Hematopoietic multipotent progenitor cell (in vitro differentiated cells): ENCODE results near the gene CD248. TPM values are rescaled to one million over a fixed set of nuclear protein-coding genes. Genes with fewer than 3 reads are reported as not detected.
A peak's percentile ranks its signal among the peaks of the same experiment; 100 is the strongest.
"Not testable (repeated sequence)": the region's sequence is repeated elsewhere in the genome, so short reads cannot be mapped to it uniquely, and the experiment has no call there.

Experiments
- DNase-seq, 3 donors: peaks; one replicate each; pipeline ENCODE4 v3.0.0-alpha.2; 2011 to 2015; ENCODE audit warnings: low read depth in 2 of 3, low spot score in 2 of 3
- total RNA-seq: library from RNA; depleted of rRNA; stranded (reverse); fragments of >200 nt; gene quantifications from one replicate; pipeline ENCODE4 v1.2.3, GENCODE V29; 2012

CD248 gene
- total RNA-seq, 1 donor, result 1.1 TPM

DNA sequence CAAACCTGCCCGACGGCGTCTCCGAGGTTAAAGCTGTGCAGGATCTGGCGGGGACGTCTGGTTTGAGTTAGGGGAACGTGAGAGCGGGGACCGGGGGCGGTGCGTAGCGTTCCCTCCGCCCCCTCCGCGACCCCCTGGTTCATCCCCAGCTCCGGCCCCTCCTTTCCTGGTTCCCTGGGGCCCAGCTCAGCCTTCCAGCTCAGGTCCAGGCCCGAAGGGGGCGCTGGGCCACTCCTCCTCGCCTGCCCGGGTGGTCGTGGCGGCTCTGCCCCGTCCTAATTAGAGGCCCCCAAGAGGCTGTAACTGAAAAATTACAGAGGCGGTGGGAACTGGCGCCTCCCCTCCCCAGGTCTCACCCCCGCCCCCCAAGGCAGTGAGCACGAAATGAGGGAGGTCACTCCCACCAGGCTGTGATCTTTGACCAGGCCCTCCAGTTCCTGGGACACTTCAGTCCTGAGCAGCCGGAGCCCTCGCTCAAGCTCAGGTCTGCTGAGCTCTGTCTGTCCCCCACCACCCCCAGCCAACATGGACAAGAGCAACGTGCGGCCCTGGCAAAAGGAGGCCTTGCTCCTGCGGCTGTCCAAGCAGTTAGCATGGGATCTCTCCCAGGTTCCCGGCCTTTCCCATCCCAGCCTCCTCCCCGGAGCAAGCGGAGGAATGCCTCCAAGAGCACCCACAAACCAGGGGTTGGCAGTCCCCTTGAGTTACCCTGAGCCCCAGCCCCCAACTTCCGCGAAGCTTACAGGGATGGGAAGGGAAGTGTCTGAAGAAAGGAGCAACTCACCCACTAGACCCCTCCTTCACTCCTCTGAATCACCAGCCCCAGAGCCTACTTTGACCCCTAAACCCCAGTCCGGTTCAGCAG, 3.3 kb downstream of the CD248 start:
- no peak for DNase-seq

DNA sequence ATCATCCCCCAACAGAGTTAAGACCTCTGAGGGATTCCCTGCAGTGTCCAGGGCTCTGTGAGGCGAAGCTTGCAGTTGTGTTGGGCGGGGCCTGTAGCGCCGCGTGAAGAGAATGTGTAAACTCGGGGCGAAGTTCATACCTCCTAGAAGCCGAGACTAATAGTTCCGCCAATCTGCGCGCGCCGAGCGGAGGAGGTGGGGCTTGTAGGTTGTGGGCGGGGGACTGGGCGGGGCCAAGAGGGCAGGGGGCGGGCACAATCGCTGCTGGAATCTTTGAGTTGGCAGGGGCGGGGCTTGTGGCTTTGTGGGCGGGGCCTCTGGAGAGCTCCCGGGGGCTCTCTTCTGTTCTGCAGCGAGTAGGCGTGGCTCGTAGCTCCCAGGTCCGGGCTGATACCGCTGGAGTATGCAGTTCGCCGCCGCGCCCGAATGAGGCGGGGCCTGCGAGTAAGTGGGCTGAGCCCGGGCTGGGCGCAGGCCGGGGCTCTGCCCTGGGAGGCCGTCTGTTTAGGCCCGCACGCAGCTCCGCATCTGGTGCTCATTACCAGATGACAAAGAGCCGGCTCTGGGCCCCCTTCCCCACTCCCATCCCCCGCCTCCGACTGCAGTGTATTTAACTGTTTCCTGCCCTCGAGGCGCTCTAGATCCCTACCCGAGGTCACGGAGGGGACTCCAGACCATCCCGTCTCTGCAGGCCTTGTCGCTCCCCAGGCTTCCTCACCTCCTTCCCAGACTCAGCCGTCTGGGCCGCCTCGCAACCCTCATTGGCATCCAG, 4.1 kb downstream of the CD248 start:
- peak; percentile 92 to 98 (median 97) for DNase-seq

DNA sequence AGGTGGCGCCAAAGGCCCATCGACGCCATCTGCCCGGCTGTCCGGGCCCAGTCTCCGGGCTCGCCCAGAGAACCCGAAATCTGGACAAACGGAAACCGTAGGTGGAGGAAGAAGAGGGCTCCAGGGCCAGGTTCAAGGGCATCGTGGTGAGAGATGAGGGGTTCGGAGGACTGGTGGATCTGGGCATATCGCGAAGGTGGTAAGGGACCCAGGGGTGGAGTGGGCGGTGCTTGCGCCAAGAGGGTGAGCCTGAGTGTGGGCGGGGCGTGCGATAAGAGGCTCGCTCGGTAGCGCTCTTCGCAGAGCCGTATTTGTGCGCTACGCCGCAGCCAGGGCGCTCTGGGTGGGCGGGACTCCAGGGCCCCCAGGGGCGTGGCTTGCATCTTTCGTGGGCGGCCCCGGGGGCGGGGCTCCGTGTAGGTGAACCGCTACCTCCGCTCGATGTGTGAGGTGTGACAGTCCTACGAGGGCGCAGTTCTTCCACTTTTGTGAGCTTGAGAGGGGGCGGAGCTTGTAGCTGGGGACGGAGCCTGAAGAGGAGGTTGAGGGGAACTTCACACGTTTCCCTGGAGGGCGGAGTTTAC, 4.8 kb downstream of the CD248 start:
- peak; percentile 95 to 99 (median 96) for DNase-seq

DNA sequence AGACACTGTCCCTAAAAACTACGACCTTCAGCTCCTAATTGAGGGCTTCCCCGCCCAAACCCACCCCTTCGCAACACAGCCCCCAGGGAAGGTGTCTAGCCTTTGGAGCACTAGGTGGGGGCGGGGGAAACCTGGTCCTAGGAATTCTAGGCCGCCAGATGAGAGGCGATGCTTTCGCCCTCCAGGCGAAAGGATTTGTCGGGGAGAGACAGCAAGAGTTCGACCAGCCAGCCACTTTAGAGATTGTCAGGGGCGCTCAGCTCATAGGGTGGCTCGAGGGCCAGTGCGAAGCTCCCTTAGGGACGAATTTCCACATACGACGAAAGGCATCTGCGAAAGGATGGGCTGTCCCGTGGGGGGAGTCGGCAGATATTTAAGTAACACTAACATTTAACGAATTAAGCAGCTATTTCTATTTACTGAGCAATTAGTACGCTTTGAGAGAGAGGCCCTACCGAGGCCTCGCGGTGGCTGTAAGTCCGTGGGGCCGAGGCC, 5.3 kb downstream of the CD248 start:
- DNase-seq, result no peak

DNA sequence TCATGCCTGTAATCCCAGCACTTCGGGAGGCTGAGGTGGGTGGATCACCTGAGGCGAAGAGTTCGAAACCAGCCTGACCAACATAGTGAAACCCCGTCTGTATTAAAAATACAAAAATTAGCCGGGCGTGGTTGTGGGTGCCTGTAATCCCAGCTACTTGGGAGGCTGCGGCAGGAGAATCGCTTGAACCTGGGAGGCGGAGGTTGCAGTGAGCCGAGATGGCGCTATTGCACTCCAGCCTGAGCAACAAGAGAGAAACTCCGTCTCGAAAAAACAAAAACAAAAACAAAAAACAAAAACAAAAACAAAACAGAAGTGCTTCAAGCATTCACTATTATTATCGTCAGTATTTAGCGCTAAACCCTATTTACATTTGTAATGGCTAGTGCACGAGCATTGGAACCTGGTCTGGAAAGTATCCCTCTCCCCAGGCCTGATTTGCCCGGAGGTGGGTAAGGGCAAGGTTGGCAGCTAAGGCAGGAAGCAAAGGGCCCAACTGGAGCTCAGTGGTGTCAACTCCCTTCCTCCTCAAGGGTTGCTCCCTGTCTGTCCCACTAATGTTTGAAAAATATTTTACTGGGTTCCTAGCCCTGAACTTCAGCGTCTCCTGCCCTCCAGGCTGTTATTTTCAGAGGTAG, 5.9 kb downstream of the CD248 start:
- not testable (repeated sequence) for DNase-seq

DNA sequence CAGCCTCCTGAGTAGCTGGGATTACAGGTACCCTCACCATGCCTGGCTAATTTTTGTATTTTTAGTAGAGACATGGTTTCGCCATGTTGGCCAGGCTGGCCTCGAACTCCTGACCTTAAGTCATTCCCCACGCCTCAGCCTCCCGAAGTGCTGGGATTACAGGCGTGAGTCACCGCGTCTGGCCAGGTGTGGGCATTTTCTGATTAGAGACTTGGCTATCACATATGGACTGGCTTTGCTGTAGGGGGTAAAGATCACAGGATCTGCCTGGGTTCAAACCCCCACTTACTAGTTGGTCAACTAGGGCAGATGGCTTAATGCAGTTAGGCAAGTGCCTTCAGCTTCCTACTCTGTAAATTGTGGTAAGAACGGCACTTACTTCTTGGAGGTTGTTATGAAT, 6.5 kb downstream of the CD248 start:
- DNase-seq, result no peak

DNA sequence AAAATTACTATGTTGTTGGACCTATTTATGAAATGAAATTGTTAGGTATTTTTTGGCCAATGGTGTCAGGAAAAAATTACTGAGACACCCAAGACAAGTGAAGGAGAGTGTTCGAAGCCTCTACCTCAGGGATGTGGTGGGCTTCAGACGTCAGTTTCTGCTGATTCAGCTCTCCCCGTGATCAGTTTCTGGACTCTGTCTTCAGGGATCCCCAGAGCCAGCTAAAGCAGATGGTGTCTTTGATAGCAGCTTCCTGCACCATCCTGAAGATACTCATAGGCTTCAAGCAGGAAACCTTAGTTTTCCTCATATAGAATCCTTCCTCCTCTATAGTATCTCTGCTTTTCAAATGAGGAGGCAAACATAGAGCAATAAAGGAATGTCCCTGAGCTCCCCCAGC, 7.4 kb downstream of the CD248 start:
- DNase-seq, result no peak

DNA sequence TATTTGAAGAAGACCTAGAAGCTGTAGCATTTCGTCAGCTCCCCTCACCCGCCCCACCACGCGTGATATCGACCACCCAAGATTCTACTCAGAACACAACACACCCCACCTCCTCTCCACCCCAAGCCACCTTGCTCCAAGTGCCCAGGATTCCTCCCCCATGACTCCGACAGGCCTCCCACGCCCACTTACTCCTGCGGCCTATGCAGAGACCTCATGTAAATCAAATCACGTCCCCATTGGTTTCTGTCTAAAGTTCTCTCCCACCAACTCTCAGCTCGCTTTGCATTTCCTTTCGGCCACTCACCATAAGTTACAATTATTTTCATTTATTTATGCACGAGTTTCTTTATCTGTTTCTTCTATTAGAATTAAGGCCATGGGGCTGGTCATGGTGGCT, 14.2 kb downstream of the CD248 start:
- DNase-seq, result no peak

DNA sequence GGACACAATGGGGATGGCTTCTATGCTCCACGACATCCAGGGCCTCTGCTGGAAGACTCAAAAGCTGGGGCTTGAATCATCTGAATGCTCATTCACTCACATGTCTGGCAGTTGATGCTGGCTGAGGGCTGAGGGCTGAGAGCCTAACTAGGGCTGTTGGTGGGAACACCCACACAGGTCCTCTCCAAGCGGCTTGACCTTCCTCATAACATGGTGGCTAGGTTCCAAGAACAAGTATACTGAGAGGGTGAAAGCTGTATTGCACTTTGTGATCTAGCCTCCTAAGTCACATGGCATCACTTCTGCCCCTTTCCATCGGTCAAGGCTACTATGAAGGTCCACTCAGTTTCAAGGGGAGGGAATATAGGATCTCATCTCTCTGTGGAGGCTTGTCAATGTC, 17.7 kb downstream of the CD248 start:
- no peak for DNase-seq

DNA sequence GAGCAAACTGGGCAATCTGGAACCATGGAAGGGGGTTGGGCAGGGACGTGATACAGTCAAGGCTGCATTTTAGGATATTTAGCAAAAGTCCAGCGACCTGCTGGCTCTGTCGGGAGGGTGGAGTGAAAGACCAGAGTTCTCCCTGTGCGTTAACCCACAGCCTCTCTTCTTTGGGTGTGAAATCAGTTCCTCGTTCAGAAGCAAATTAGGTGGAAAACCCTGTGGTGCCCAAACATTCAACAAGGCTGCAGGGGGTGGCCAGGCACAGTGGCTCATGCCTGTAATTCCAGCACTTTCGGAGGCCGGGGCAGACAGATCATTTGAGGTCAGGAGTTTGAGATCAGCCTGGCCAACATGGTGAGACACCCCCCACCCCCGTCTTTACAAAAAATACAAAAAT, 19.2 kb downstream of the CD248 start:
- no peak for DNase-seq

DNA sequence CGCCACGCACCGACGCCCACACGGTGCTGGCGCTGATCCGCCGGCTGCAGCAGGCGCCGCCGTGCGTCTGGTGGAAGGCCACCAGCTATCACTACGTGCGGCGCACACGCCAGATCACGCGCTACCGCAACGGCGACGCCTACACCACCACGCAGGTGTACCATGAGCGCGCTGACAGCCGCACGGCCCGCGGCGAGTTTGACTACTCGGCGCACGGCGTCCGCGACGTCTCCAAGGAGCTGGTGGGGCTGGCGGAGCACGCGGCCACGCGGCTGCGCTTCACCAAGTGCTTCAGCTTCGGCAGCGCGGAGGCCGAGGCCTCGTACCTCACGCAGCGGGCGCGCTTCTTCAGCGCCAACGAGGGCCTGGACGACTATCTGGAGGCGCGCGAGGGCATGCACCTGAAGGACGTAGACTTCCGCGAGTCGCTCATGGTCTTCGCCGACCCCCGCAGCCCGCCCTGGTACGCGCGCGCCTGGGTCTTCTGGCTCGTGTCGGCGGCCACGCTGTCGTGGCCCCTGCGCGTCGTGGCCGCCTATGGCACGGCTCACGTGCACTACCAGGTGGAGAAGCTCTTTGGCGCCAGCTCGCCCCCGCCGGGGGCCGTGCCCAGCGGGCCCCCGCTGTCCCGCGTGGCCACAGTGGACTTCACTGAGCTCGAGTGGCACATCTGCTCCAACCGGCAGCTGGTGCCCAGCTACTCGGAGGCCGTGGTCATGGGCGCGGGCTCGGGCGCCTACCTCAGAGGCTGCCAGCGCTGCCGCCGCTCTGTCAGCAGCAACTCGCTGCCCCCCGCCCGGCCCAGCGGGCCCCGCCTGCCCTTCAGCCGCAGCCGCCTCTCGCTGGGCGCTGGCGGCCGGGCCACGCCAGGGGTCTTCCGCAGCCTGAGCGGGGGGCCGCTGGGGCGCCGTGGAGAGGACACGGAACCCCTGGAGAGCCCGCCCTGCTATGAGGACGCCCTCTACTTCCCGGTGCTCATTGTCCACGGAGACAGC, 21.9 kb downstream of the CD248 start:
- DNase-seq, result no peak

DNA sequence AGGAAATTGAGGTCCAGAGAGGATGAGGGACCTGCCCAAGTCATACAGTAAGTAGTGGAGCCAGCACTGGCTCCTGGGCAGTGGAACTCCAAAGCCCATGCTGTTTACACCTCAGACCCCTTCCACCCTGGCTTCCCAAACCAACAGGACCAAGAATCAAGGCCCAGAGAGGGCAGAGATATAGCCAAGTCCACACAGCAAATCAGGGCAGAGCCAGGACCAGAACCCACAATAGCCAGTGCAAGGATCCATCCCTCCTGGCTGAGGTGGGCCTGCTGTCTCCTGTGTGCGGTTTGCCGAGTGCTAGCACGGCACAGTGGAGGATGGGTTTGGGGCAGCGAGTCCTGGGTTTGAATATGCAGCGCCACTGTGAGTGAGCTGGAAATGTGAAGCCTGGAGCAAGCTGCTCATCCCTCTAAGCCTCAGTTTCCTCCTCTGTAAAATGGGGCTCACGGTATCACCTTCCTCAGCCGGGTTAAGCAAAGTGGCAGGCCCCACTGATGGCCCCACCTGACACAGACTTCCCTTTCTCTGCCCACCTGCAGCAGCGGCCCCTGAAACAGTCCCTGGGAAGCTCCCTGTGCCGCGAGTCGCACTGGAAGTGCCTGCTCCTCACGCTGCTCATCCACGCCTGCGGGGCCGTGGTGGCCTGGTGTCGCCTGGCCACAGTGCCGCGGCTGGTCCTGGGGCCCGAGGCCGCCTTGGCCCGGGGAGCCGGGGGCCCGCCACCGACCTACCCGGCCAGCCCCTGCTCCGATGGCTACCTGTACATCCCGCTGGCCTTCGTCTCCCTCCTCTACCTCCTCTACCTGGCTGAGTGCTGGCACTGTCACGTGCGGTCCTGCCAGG, 22.8 kb downstream of the CD248 start:
- DNase-seq, result no peak

DNA sequence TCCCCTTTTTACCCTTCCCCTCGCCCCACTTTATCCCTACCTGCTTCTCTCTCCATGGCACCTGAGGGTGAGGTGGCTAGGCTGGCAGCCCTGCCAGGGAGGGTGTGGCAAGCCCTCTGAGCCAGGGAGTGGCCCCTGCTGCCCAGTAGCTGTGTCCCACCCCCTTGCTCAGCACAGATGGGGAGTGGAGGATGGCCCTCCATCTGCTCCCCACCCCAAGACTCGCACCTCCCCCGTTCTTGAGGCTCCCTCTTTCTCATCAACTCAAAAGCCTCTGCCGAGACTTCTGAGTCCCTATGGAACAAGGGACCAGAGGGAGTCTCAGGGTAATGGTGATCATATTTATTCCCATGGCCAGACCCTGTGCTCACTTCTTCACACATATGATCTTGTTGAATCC, 23.5 kb downstream of the CD248 start:
- no peak for DNase-seq

DNA sequence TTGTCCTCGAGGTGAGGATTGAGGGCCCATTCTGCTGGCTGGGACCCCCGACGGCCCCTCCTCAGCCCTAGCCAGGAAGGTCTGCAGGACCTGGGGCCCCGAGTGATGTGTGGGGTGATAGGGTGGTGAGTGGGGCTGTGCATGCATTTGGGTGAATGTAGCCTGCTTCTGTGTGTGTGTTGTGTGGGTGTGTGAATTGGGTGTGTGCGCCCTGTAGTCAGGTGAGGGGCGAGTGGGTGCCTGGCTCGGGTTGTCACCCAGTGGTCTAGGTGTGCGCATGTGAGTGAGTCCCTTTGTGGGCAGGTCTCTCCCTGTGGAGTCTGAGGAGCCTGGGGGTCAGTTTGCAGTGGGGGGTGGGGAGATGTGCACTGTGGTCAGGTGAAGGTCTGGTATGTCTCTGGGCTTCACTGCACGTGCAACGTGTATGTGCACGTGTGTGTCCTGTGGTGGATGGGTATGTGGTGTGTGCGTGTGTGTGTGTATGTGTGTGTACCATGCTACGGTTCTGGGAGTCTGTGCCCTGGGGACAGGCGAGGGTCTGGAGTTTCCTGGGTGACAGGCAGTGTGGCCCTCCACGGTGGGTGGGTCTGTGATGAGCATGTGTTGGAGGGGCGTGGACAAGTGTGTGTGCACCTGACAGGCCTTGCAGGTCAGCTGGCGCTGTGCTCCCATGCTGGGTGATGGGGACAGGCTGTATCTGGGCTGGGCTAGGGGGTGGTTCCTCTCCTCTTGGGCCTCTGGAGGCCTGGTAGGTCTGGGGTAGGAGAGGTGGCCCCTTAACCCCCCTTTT, 24.1 kb downstream of the CD248 start:
- no peak for DNase-seq

DNA sequence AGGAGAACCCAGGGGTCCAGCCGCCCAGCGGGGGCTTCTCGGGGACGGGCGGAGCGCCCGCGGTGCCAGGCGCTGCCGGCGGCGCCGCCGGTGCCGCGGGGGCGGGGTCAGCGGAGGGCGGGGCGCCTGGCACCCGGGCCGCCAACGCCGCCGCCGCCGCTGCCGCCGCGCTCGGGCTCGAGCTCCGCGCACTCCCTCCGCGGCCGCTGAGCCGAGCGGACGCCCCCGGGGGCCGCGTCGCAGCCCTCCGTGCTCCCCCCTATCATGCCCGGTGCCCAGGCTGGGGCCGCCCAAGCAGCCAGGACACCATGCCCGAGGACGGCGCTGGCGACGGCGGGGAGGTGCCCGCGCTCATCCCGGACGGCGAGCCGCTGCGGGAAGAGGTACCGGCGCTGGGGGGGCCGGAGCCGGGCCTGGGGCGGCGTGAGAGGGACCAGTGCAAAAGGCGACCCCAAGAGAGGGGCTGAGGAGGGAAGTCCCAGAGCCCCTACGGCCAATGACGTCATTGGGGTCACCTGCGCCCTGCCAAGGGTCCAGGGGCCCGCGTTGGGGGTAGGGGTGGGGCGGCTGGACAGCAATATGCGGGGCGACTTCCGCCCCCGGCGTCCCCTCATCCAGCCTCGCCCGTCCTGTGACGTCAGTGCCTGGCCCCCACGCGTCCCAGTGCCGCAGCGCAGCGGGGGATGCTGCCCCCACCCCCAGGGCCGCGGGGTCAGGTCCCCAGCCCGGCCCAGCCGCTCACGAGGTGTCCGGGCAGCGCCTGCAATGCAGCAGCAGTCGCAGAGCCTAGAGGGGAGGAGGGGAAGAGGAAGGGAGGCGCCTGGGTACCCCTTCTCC, 24.9 kb downstream of the CD248 start, which contains the start of gene TMEM151A:
TSS of gene TMEM151A (plus strand) at position 189 of the 837 bp plus-strand sequence. CDS start at position 309, 120 bp downstream.
- DNase-seq, result no peak

DNA sequence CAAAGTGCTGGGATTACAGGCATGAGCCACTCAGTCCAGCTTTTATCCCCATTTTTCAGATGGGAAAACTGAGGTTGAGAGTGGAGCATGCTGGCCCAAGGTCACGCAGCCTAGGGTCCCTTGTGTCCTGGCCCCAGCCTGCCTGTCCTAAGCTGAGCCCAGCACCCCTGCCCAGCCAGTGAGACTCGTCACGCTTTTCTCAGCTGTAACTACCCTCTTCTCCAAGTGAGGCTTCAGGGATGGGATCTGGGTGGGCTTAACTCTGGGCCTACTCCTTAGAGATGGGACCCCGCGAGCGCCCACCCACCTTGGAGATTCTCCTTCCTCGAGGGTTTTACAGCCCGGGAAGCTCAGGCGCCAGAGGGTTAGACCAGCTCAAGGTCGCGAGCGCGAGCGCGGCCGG, 25.5 kb downstream of the CD248 start:
- no peak for DNase-seq

DNA sequence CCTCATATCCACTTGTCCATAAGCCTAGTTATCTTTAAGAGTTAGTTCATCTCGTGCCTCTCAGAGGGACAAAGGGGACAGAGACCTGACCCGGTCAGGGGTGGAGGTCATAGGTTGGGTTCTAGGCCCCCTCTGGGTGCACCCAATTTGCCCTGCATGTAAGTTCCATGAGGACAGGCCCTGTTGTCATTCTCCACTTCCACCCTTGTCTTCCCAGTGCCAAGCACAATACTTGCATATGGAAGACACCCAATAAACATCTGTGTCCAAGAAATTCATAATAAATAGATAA, 26.6 kb downstream of the CD248 start:
- no peak for DNase-seq
